Stimulated activated CD4-positive, alpha-beta T cell treated with anti-CD3 and anti-CD28 coated beads, Interleukin-12 subunit alpha, Interleukin-12 subunit beta, amount 100 ng/mL, for 4 hours (primary cell): ENCODE data around the gene KRT39.

ENCODE experiments used
- DNase-seq: peaks from one replicate; pipeline ENCODE4 v3.0.0-alpha.2; 2020

KRT39 gene

DNA sequence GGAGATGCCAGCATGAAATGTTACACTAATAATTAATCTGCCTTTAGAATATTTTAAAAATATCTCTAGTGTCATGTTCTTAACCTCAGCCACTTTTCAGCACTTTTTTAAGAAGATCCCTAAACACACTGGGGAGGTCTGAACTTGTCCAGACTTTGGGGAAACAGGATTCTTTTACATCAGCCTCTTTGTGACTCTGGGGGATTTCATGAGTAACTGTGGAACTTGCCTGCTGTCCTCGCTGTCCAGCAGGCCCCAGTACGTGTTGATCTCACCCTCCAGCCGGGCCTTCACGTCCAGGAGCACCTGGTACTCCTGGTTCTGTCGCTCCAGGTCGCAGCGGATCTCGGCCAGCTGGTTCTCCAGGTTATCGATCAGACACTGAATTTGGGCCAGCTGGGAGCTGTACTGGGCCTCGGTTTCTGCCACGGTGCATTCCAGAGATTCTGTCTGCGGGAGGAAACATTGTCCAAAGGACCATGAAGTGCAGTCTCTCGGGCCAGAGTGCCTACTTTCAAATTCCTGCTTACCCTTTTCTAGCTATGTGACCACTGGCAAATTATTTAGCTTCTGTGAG, 11.9 kb upstream of the KRT39 start:
- no peak for DNase-seq

DNA sequence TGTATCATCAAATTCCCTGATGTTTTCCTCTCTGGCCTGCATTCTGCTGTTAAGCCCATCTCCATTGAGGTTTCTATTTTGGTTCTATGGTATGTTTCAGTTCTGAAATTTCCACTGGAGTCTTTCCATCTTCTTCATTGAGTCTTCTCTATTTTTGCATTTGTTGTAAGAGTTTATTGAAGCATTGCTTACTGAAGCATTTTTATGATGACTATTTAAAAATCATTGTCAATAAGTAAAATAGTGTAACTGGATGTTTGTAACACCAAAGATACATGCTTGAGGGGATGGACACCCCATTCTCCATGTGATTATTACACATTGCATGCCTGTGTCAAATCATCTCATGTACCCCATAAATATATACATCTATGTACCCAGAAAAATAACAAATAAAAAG, 8.8 kb upstream of the KRT39 start:
- no peak for DNase-seq

DNA sequence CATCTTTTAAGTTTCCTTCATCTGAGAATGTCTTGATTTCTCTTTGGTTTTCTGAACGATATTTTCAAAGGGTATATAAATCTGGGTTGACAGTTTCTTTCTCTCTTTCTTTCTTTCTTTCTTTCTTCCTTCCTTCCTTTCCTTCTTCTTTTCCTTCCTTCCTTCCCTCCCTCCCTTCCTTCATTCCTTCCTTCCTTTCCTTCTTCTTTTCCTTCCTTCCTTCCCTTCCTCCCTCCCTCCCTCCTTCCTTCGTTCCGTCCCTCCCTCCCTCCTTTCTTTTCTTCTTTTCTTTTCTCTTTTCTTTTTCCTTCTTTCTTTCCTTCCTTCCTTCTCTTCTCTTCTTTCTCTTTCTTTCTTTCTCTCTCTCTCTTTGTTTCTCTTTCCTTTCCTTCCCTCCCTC, 7.6 kb upstream of the KRT39 start:
- DNase-seq: no peak

DNA sequence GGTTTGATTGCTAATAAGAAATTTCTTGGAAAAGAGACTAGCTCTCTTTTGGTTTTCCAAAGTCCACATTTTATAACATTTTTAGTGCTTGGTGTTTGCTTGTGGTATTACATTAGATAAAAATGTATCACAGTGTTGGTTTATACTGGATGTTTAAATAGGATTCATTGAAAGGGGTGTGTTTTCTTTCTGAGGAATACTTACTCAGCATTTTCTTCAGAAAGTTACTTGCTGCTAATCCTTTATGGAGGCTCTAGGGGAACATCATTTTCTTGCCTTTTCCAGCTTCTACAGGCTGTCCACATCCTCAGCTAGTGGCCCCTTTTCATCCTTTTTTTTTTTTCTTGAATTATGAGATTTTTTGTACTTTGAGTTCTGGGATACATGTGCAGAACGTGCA, 834 bp upstream of the KRT39 start:
- no peak for DNase-seq

DNA sequence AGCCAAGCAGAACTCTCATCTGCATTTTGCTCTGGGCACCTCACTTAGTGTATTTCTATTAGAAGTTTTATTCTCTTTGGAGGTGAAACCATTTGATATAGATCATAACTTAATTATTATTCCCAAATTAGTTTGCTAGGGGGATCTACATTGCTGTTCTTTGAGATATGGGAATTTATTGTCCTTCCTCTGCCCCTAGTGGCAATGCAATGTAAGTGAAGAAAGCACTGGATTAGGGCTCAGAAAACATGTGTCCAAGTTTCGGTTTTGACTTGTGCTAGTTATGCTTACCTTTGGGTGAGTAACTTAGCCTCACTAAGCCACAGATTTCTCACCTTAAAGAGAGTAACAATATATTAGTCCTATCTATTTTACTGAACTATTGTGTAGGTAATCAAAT, 2.9 kb downstream of the KRT39 start:
- DNase-seq: no peak

DNA sequence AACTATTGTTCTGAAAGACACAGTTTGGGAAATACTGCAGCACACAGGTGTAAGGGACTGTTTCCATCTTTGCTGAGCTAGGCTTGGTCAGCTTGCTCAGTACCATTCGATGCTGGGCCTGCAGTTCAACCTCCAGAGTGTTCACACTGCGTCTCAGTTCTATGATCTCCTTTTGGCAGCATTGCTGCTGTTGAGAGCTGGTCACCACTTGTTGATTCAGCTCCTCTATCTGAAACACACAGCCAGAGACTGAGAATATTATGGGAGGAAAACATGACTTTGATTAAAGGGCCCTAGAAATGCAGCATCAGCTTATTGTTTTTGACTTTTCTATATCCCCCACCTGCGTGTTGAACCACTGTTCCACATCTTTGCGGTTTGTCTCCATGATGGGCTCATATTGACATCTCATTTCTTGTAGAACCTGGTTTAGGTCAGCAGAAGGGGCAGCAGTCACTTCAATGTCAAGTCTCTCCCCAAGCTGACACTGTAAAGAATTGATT, 4.6 kb downstream of the KRT39 start:
- no peak for DNase-seq

DNA sequence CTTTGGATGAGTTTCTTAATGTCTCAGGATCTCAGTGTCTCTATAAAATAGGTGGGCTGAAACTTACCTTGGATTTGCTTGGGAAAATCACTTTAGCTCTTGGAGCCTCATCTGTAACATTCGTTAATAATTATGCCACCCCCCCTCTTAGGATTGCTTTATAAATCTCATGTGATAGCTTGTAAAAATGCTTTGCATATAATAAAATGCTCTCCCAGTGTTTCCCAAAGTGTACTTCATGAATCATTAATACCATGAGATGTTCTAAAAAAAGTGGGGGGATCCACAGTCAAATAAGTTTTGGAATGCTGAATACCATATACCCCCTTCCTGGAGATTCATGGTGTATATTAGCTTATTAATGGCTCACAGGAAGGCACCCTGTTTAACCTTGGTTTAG, 5.2 kb downstream of the KRT39 start:
- DNase-seq: no peak

DNA sequence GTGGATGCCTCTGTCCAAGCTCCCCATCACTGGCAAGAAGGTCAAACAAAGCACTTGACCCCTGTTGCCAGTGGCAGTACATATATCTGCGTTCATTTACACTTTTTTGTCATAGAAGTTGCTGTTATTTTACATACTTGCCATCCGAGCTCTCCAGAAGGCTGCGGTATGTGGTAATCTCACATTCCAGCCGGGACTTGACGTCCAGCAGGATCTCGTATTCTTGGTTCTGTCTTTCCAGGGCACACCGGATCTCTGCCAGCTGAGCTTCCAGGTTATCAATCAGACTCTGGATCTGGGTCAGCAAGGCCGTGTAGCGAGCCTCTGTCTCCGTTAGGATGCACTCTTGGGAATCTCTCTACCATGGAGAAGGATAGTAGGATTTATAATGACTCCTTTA, 6.6 kb downstream of the KRT39 start:
- DNase-seq: no peak

DNA sequence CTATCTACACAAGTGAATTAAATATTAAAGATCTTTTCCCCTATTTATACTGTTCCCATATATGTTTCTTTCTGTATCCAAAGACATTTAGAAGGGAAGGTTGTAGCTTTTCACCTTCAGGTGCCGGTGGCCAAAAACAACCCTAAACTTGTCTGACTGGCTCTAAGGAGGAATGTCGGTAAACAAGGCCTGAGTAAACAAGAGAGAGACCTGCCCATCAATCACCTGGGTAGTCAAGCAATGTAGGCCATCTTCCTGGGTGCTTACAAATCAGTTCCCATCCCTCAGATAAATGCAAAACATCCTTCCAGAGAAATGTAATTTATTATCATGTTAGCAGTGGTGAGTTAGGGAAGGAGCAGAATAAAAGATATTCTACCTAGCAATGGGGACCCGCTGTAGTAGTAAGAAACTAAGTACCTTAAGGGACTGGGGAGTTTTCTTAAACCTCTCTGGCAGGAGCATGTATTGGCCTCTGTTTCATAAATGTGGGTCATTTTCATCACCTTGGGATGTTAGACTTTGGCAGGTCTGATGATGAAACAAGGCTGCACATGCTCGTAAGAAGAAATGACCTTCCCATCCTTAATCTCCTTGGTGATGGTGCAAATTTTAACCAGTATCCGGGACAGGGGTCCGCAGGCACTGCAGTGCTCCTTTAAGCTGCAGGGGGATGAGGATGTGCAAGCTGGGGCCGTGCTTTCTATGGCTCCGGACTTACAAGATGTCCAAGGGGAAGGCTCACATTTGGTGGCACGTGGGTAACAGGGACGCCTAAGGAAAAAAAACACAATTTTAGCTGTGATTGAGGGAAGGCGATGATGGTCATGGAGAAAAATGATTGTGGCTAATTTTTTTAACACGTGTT, 8.4 kb downstream of the KRT39 start:
- DNase-seq: no peak

DNA sequence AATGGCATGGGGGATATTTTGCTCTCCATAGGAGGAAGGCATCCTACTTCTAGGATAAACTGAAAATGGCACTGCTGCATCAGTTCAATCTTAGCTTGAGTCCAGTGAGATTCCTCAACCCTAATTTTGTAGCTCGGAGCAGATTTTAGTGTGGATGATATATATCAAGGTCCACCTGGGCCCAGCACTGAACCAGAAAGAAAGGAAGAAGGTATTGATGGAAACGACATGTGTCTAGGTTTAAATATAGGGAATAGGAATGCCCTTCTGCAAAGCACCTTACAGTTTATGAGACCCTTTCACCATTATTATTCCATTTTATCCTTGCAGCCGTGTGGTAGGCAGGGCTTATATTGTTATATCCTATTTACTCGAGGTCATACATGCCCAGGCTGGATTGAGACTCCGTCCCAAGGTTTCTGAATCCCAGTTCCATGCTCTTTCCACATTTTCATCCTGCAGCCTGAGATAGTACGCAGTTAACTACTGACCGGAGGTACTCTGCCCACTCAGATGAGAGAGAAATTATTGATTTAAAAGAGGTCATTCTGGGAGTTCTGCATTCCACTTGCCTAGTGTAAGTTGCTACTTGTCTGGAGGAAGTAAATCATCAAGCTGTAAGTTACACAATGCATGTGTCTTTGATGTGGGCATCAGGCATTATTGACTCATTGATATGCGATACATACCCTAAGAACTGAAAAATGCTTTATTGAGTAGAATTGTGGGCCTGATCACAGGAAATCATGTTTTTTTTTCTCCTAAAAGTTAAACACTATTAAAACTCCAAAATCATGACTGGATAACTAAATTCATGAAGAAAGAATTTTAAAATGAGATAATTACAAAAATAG, 10.1 kb downstream of the KRT39 start:
- no peak for DNase-seq

DNA sequence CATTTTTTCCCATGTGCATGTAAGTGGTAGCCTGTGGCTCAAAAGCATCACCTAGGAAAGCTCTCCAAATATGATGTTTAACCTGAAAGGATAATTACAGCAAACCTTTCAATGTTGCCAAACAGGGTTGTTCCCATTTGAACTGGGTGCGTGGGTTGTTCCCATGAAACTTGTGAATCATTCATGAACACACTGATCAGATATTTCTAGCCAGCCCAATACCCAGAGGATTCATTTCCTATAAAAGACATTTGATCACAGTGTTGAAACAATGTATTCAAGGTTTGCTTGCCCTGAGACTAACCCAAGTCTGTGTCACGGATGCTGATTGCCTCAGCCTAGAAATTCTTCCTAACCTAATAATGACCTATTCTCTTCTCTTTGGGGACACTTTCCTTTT, 12.9 kb downstream of the KRT39 start:
- no peak for DNase-seq

DNA sequence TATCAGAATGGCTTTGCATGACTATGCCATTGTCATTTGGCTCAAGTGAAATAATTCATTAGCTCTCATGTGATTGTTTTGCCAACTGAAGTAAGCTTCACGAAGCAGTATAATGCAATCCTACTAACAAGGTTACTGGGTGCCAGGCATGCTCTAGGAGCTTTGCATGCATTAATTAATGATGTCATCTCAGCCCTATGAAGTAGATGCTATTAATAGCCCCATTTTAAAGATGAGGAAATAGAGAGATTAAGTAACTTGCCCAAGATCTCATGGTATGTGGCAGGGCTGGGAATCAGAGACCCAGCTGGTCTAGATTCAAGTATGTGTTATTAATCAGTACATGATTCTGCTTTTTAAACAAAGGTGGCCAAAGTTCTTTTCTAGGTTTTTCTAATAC, 14.1 kb downstream of the KRT39 start:
- DNase-seq: no peak

DNA sequence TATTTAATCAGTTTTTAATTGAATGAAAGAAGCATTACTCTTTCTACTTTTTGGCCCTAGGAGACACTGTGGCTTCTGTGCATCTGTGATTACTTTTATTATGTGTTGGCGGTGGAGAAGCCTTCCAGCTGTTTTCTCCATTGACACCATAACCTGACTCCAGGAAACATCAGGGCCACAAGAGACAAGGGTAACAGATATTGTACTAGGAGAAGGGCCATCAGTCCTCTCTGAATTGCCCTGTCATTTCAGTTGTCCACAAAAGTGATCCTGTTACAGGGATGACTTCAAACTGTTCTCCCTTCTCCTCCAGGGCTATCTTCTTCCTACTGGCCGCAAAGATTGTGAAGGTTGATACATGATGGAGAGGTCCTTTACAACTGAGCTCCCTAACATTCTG, 14.6 kb downstream of the KRT39 start:
- no peak for DNase-seq

DNA sequence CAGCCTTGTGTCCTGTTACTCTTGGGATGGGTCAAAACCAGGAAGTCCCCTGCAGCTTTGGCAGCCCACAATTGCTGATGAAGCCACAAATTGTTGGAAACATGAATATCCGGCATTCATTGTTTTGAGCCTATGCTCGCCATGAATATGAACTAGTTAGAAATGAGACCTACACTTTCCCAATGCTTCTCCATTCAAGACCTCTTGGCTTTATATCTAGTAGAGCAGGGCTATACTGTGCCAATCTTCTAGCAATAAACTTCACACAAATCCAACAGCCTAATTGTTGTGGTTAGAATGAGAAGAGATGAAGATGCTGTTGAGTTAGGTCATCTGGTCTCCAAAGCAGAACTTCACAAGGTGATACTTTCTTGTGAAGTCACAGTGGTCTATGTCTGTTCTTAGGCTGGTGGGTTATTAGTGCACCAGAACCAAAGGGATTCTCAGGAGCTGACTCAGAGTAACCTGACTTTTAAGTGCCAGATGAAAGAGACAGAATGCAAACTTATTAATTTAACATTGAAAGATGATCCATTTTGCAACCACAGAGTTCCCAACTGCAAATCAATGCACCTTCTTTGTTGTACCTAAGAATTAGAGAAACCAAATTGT, 15.6 kb downstream of the KRT39 start:
- no peak for DNase-seq

DNA sequence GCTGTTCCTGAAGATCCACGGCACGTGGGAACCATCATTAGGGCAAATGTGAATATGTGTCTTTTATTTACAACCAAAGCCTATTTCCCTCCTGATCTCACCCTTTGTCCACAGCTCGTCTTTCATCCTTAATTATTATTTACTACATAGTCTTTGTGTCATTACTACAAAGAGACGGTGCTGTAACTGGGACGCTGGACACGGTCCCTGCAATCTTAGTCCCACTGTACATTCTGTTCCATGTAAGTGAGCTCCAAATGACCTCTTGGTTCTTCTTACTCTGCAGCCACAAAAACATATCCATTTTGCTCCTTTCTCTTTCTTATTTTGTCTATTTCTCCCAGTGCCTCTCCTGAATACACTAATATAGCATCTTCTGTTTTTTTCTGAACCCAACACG, 16.6 kb downstream of the KRT39 start:
- DNase-seq: no peak

DNA sequence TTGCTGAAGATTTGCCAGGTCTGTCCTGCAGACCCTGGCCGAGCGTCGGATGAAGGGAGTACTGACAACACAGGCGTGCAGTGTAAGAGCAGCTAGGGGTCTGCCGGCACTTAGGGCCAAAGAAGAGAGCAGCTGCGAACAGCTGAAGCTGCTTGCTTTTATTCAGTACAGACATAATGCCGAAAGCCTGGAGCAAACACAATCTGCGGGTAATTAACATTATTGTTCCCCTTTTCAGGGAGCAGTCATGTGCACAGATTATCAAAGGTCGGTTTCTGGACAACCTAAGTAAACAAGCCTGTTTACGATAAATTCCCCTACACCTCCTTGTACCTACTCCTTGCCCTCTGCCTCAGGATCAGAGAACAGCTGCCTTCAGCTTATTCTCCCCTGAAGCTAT, 17.3 kb downstream of the KRT39 start:
- no peak for DNase-seq

DNA sequence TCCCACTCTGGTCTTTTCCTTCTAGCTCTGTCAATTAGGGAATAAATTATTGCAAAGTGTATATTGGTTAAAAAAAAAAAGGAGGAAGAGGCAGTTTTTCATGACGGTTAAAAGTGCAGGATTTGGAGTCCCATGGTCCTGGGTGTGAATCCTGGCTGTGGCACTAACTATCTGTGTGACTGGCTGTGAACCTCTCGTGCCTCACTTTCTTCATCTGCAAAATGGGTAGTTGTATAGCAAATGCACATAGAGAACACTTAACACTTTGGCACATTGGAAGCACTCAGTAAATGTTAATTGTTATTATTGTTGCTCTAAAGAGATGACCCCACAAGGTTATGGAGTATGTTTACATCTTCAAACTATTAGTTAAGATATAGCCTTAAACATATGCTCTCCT, 18.8 kb downstream of the KRT39 start:
- no peak for DNase-seq

DNA sequence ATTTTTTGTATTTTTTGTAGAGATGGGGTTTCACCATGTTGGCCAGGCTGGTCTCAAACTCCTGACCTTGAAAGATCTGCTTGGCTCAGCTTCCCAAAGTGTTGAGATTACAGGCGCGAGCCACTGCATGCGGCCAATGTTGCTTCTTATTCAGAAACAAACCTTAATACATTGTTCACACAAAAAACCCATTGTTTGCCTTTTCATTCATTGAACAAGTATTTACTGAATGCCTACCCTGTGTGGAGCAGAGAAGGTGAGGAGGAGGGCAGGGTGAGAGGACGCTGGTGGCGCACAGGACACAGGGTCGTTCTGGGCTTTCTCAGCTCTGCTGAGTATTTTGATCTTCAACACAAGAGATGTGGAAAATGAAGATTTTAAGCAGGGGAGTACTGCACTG, 21.3 kb downstream of the KRT39 start:
- no peak for DNase-seq

DNA sequence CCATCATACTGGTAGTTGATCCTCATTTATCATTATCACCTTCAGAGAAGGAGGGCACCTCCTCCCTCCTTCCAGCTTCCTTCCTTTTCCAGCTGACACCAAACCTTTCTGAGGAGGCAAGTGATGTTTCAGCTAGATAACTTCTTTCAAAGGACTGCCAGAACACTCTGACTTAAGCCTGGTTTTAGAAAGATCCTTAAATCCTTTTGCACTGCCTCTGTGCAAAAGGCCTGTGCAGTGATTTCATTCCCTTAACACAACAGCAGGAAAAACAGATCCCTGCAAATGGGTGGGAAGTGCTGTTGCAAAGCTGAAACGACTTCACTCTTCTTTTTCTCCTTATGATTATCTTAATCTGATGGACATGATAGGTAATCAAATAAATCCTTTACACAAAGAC, 22.2 kb downstream of the KRT39 start:
- no peak for DNase-seq

DNA sequence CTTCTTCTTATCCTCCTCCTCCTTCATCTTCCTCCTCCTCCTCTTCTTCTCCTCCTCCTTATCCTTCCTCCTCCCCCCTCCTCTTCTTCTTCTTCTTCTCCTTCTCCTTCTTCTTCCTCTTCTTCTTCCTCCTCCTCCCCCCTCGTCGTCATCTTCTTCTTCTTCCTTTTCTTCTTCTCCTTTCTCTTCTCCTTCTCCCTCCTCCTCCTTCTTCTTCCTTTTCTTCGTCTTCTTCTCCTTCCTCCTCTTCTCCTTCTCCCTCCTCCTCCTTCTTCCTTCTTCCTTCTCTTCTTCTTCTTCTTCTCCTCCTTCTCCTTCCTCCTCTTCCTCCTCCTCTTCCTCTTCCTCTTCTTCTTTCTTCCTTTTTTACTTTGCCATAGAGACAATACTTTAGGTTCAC, 24.2 kb downstream of the KRT39 start:
- DNase-seq: no peak

DNA sequence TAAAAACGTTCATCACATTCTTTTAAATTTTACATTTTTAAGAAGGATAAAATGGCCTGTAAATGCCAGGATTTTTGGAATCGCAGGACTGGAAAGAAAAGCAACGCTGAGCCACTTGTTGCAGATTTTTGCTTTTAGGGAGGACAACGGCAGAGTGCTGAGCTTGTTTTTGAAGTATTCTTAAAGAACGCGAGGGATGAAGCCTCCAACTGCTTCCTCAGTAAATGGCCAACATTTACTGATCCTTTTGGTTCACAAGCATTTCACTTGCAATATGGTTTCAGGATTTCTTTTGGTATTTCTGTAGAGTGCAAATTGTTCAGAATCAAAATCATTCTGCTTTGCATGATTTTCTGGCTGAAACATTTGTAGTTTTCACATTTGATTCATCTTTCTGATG, 26.5 kb downstream of the KRT39 start:
- no peak for DNase-seq

DNA sequence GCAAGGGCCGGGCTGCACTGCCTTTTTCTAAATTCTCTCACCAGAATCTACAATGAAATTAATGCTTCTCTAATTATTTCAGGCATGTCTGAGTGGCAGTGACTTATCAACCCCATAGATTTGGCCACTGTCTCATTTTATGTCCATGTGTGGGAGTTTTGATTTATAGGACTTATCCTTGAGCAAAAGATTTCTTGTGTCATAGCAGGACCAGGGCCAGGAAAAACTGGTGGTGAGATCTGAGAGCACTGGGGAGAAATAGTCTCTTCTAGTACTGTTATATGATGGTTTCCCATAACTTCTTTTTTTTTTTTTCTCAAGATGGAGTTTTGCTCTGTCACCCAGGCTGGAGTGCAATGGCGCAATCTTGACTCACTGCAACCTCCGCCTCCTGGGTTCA, 27.8 kb downstream of the KRT39 start:
- no peak for DNase-seq

DNA sequence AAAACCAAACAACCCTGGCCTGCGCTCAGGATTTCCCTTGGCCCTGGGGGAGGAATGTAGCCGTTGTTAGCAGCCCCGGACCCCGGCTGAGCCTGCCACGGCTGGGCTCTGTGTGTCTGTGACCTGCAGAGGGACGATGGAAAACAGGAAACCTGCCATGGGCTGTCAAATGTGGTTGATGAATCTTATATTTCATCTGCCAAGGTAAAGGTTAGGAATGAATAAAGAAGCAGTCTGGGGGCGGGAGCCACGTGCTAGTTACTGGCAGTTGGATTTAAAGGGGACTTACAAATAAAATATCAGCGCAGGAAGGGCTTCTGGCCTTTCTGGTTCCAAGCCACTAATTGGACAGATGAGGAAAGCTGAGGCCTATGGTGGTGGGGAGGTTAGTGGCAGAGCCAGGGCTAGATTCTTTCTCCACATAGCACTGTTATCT, 29.3 kb downstream of the KRT39 start, which contains the start of gene KRT23:
Gene KRT23 (minus strand): TSS at position 263 of the 436 bp plus-strand sequence. CDS start 1,043 bp downstream, outside the sequence.
- no peak for DNase-seq
